Astrocyte of the cerebellum (primary cell): ENCODE results near the gene MAP3K20.
"Not testable (repeated sequence)": the region's sequence is repeated elsewhere in the genome, so short reads cannot be mapped to it uniquely, and the experiment has no call there.

Experiments used
- DNase-seq: peaks from one replicate; pipeline ENCODE4 v3.0.0-alpha.2; 2011; ENCODE audit warnings: low read depth
- H3K4me3 ChIP-seq: 2 replicates; pipeline ENCODE4 v1.5.1; 2011; ENCODE audit warnings: mild to moderate bottlenecking, low read depth, low read length, moderate library complexity
- CTCF ChIP-seq: IDR thresholded peaks from 2 replicates; pipeline ENCODE4 v1.5.1; 2012; ENCODE audit warnings: low read length, low read depth, moderate library complexity, mild to moderate bottlenecking; ENCODE audit errors: missing control alignments
- in situ Hi-C: cut with HindIII; loops from 2 replicates; pipeline ENCODE4 v1.10.0; 2017; ENCODE audit warnings: low sequenced_read_pairs

MAP3K20 gene

GRCh38 chr2:173090973-173091660, 15.5 kb downstream of the MAP3K20 start:
- DNase-seq: no peak
- in situ Hi-C loops: no loop called here
- peak; percentile 36 for TF ChIP-seq CTCF
- no peak overlapping the region for H3K4me3 ChIP-seq

GRCh38 chr2:173091910-173092309, 16.3 kb downstream of the MAP3K20 start:
- DNase-seq: no peak
- in situ Hi-C loops: no loop called here
- TF ChIP-seq CTCF: no peak
- no peak overlapping the region for H3K4me3 ChIP-seq

GRCh38 chr2:173092844-173093402, 17.3 kb downstream of the MAP3K20 start:
- no peak for TF ChIP-seq CTCF

GRCh38 chr2:173093617-173094016, 18.0 kb downstream of the MAP3K20 start:
- H3K4me3 ChIP-seq, DNase-seq, in situ Hi-C loops: not testable (repeated sequence)

More at GRCh38 chr2:173092844-173093402, 17.3 kb downstream of the MAP3K20 start:
- DNase-seq: no peak
- in situ Hi-C loops: no loop called here
- no peak overlapping the region for H3K4me3 ChIP-seq

- no peak overlapping the region for H3K4me3 ChIP-seq
- no peak for TF ChIP-seq CTCF
- DNase-seq: no peak
- in situ Hi-C loops: no loop called here
Observed at GRCh38 chr2:173094731-173095130, 19.1 kb downstream of the MAP3K20 start.

GRCh38 chr2:173095356-173095755, 19.7 kb downstream of the MAP3K20 start:
- no peak overlapping the region for H3K4me3 ChIP-seq
- TF ChIP-seq CTCF: no peak
- in situ Hi-C loops: no loop called here
- no peak for DNase-seq

GRCh38 chr2:173099271-173099670, 23.6 kb downstream of the MAP3K20 start:
- no peak overlapping the region for H3K4me3 ChIP-seq
- no peak for DNase-seq
- in situ Hi-C loops: no loop called here
- TF ChIP-seq CTCF: no peak
